GM12878 (cell line): ENCODE results near the gene OSBPL3. TPM values are rescaled to one million over a fixed set of nuclear protein-coding genes. Genes with fewer than 3 reads are reported as not detected.

Experiments used
- BCL3 ChIP-seq: IDR thresholded peaks from 2 replicates; pipeline ENCODE4 v1.6.1; 2011; ENCODE audit warnings: borderline replicate concordance, low read depth, mild to moderate bottlenecking, moderate library complexity, low read length; ENCODE audit not compliant: insufficient read depth, poor library complexity, severe bottlenecking
- CEBPB ChIP-seq, 2 experiments: fragments of 150-350 bp in 1 of 2; IDR thresholded peaks; 2 replicates each; pipeline ENCODE4 v1.6.1; 2012 to 2014; ENCODE audit warnings: low read depth in 2 of 2, low read length in 2 of 2, borderline replicate concordance in 1 of 2, inconsistent platforms in 1 of 2
- CHD4 ChIP-seq: fragments of 200-600 bp; sonication (generic); IDR thresholded peaks from 2 replicates; pipeline ENCODE4 v1.6.1; 2016; ENCODE audit warnings: mild to moderate bottlenecking
- DPF2 ChIP-seq: fragments of 450-650 bp; IDR thresholded peaks from 2 replicates; pipeline ENCODE4 v1.6.1; 2017; ENCODE audit warnings: mild to moderate bottlenecking
- ESRRA ChIP-seq: IDR thresholded peaks from 2 replicates; pipeline ENCODE4 v1.6.1; 2012; ENCODE audit warnings: mild to moderate bottlenecking, low read length, improper control_type of control experiment
- MEF2A ChIP-seq: IDR thresholded peaks from 2 replicates; pipeline ENCODE4 v1.6.1; 2011; ENCODE audit warnings: low read depth, mild to moderate bottlenecking, low read length, moderate library complexity; ENCODE audit not compliant: insufficient read depth
- MLLT1 ChIP-seq: fragments of 450-650 bp; IDR thresholded peaks from 2 replicates; pipeline ENCODE4 v1.6.1; 2016; ENCODE audit warnings: mild to moderate bottlenecking
- MYC ChIP-seq: IDR thresholded peaks from 2 replicates; pipeline ENCODE4 v1.6.1; 2011; ENCODE audit warnings: mild to moderate bottlenecking, low read length, moderate library complexity, inconsistent platforms; ENCODE audit not compliant: insufficient read depth, insufficient replicate concordance, insufficient read length, severe bottlenecking
- NFIC ChIP-seq: IDR thresholded peaks from 2 replicates; pipeline ENCODE4 v1.6.1; 2012; ENCODE audit warnings: low read depth, mild to moderate bottlenecking, inconsistent platforms, low read length, moderate library complexity
- NFYB ChIP-seq: IDR thresholded peaks from 2 replicates; pipeline ENCODE4 v1.6.1; 2011; ENCODE audit warnings: low read depth, mild to moderate bottlenecking, low read length, improper control_type of control experiment, moderate library complexity; ENCODE audit not compliant: insufficient read depth
- NR2C2 ChIP-seq: IDR thresholded peaks from 2 replicates; pipeline ENCODE4 v1.6.1; 2011; ENCODE audit warnings: borderline replicate concordance, low read depth; ENCODE audit not compliant: control insufficient read depth, insufficient read length
- RBBP5 ChIP-seq: fragments of 200-600 bp; sonication (generic); conservative IDR thresholded peaks from 2 replicates; pipeline ENCODE4 v1.6.1; 2016
- RCOR1 ChIP-seq: conservative IDR thresholded peaks from 2 replicates; pipeline ENCODE4 v1.6.1; 2012; ENCODE audit warnings: low read depth, low read length, improper control_type of control experiment
- REST ChIP-seq: IDR thresholded peaks from 2 replicates; pipeline ENCODE4 v1.6.1; 2012; ENCODE audit warnings: mild to moderate bottlenecking, low read depth, low read length
- SMAD1 ChIP-seq: fragments of 450-650 bp; IDR thresholded peaks from 2 replicates; pipeline ENCODE4 v1.6.1; 2018; ENCODE audit warnings: mild to moderate bottlenecking, low read depth; ENCODE audit not compliant: partially characterized antibody
- STAT3 ChIP-seq: IDR thresholded peaks from 2 replicates; pipeline ENCODE4 v1.6.1; 2011; ENCODE audit warnings: low read depth, low read length, improper control_type of control experiment
- YBX1 ChIP-seq: fragments of 450-650 bp; IDR thresholded peaks from 2 replicates; pipeline ENCODE4 v1.6.1; 2016; ENCODE audit warnings: antibody characterized with exemption
- ZNF592 ChIP-seq: fragments of 450-650 bp; IDR thresholded peaks from 2 replicates; pipeline ENCODE4 v1.6.1; 2017; ENCODE audit warnings: mild to moderate bottlenecking, moderate library complexity
- ZSCAN29 ChIP-seq: fragments of 450-650 bp; IDR thresholded peaks from 2 replicates; pipeline ENCODE4 v1.6.1; 2017; ENCODE audit warnings: mild to moderate bottlenecking, moderate library complexity
- polyA plus RNA-seq, 11 experiments: library from polyadenylated mRNA; depleted of rRNA in 4 of 11; unstranded in 6 of 11; stranded (reverse) in 5 of 11; fragments of >200 nt; fragmentation: Nextera tagmentation in 4 of 11; fragmentation: Illumina TruSeq in 1 of 11; extraction: Ambion mirVana in 4 of 11; extraction: Trizol in 1 of 11; gene quantifications; 1 replicate in 1 of 11; 2 replicates in 10 of 11; pipeline versions ENCODE4 v1.2.1 to v1.2.3, GENCODE V29; 2011 to 2016; ENCODE audit warnings: inconsistent platforms in 2 of 11, missing spikeins in 2 of 11, low read depth in 1 of 11
- total RNA-seq, 4 experiments: library from RNA; depleted of rRNA in 3 of 4; stranded (reverse); fragments of >200 nt in 3 of 4; fragmentation: Illumina TruSeq in 1 of 4; extraction: Trizol in 1 of 4; gene quantifications; 2 replicates each; pipeline versions ENCODE4 v1.2.1 to v1.2.3, GENCODE V29; 2013 to 2021

Gene OSBPL3
- total and polyA plus RNA-seq, 10 of the 15 experiments (the other 5 are each of a cell fraction or from before 2014, with no cell fraction given), result 6.1 to 46.6 (median 27.0) TPM

GRCh38 chr7:24842449-24843241 lies 137.3 kb downstream of the OSBPL3 start (continued):
- TF ChIP-seq REST (no peak), RBBP5 (no peak), ZSCAN29 (no peak), BCL3 (no peak), MLLT1 (no peak), SMAD1 (no peak), CEBPB (IDR thresholded peaks at IDR 0.05; ENCODE audit: borderline replicate concordance in 1 of 2, low read depth in 2 of 2, low read length in 2 of 2) (no peak), NR2C2 (no peak), MEF2A (peak; percentile 80), RCOR1 (no peak), ESRRA (no peak), NFYB (no peak), YBX1 (no peak), CHD4 (no peak), NFIC (peak; percentile 77; the same call in 1 of the 2 replicates), MYC (no peak), DPF2 (no peak; the same call in 1 of the 2 replicates), STAT3 (no peak), ZNF592 (no peak)
